ENCODE measurements around the gene BIRC2.
"Not testable (repeated sequence)": the region's sequence is repeated elsewhere in the genome, so short reads cannot be mapped to it uniquely, and the experiment has no call there.

Gene BIRC2

GRCh38 chr11:102323542-102324251 lies 23.3 kb upstream of the BIRC2 start:
- DNase-seq (ENCODE audit: low spot score): no peak

DNA sequence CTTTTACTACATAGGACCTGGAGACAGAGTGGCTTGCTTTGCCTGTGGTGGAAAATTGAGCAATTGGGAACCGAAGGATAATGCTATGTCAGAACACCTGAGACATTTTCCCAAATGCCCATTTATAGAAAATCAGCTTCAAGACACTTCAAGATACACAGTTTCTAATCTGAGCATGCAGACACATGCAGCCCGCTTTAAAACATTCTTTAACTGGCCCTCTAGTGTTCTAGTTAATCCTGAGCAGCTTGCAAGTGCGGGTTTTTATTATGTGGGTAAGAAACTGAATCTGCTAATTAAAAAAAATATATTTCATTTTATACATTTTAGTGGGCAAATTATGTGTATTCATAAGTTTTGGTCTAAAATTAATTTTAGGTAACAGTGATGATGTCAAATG lies 21.9 kb upstream of the BIRC2 start:
- DNase-seq (ENCODE audit: low spot score): no peak

DNA sequence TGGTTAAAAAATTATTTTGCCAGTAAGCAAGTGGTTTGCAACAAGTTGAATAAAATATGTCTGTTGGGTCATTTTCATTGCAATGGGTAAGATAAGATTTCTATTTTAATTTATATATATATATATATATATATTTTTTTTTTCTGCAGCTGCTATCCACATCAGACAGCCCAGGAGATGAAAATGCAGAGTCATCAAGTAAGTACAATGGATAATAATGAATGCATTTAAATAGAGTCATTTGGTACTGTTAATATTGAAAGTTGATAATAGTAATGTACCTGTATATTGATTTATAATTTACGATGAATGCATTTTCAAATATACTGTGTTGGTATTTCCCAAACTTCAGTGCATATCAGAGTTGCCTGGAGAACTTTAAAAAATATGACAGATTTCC lies 18.3 kb upstream of the BIRC2 start:
- DNase-seq (ENCODE audit: low spot score): no peak

- no peak for DNase-seq (ENCODE audit: low spot score)
These were observed 16.8 kb upstream of the BIRC2 start for GRCh38 chr11:102330231-102330630.

- DNase-seq (ENCODE audit: low spot score): no peak
These were observed 15.7 kb upstream of the BIRC2 start for GRCh38 chr11:102331341-102331740.

DNA sequence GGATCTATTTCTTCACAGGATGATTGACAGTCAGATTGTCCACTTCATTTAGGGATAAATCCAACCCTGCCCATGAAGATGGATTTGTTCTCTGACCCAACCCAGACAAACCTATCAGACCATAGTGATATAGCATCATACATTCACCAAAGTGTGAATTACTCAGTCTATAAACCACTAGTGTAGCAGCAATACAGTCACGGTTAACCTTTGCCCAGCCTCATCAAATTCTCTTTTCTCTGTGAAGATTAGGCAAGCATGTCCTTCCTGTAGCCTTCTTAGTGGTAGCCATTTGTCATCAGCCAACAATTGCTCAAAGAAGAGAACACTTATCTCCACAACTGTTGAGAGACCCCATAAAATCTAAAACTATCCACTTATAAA lies 14.4 kb upstream of the BIRC2 start:
- no peak for DNase-seq (ENCODE audit: low spot score)

DNA sequence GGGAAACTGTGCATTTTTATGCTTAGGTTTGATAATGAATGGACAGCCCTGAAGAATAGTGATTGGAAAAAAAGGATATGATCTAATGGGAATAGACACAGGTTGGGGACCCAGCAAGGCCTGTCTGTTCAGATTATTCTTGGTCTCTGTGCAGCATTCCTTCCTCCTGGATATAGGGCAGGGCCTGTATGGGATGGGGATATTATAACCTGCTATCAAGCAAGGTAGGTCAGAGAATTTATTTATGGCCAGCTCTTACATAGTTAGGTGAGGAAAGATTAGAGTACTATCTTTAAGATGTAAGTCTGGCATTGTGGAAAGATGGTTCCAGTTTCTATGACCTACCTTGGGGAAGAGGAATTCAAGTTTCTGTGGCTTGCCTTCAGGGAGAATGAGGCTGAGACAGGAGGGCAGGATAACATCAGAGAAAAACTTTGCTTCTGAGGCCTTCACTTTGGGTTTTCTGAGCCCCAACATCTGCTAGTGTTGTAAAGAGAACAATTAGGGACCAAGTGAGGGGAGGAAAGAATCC lies 8.5 kb upstream of the BIRC2 start:
- no peak for DNase-seq (ENCODE audit: low spot score)

DNA sequence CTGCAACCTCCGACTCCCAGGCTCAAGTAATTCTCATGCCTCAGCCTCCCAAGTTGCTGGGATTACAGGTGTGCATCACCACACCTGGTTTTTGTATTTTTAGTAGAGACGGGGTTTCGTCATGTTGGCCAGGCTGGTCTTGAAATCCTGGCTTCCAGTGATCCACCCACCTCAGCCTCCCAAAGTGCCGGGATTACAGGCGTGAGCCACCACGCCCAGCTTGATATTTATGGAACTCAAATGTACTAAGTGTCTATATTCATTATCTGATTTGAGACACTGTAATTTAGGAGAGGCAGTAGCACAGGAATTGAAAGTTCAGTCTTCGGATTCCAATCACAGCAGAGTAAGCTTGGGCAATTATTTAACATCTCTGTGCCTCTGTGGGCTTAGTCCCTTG lies 5.7 kb upstream of the BIRC2 start:
- DNase-seq (ENCODE audit: low spot score): not testable (repeated sequence)

DNA sequence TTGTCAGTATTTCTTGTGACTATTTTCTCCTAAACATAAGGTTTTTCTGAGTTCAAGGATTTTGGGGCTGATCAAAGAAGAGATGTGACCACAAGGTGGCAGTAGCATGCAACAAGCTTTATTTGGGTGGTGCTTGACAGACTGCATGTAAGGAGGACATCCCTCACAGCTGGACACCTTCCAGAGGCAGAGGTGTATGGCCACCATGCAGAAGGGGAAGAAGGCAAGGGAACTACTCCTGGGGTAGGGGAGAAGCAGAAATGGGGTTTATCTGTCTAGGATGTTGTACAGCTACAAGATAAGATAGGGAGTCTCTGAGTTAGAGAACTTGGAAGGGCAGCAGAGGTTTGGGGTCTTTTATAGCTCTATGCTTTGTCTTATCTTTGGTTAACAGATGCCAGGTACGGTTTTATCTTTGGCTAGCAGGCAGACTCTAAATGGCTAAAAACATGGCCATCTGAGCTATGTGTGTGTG lies 5.1 kb upstream of the BIRC2 start:
- peak; percentile 75 for DNase-seq (ENCODE audit: low spot score)

DNA sequence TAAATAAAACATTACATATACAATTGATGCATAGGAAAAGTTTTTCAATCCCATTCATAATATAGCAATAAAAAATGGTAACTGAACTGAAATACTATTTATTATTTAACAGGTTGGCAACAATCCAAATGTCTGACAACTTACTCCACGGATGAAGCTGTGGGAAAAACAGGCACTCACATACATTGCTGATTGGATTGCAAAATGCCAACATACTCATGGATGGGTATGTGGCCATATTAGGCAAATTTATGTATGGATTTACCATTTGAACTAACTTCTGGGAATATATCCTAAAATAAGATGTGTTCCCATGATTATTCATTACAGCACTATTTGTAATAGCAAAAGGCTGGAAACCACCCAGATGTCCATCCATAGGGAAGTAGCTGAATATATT lies 3.2 kb upstream of the BIRC2 start:
- no peak for DNase-seq (ENCODE audit: low spot score)

- DNase-seq (ENCODE audit: low spot score): peak; percentile 78
These were observed 1.1 kb upstream of the BIRC2 start for GRCh38 chr11:102345904-102346303.

- DNase-seq (ENCODE audit: low spot score): no peak
These were observed 612 bp upstream of the BIRC2 start for GRCh38 chr11:102346456-102346747.

DNA sequence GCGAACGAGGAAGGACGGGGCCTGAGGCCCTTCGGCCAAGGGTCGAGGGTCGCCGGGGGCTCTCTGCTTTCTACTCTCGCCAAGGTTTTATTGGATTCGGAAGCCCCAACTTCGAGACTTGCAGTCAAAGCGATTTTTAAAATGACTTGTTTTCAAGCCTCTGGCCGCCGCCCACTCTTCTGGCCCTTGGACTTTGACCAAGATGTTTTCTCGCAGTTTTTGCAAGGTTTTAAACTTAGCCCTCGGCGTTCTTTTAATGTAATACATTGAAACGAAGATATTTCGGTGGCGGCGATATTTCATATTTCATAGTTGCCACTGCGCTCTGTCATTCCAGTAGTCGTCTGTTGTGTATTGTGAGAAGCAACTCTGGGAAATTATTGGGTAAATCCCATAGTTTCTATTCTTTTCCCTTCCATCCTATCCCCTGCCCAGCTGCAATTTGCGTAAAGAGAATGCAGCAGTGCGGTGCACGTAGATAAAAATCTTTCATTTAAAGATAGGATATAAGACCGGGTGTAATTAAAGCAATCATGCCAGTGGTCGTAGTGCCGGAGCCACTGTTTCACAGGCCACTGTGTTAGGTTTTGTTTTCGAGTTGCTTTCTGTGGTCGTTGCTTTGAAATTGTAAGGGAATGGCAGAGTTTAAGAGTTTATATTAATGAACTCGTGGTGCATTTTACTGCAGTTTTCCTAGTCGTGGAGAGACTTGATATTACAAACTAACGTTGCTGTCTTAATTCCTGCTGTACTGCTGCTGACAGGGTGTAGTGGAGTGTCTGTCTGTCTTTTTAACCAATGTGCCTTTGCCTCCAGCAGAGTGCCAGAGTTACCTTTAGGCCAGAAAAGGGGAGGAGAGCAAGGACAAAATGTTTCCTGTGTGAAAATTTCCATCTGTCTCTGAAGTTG lies 702 bp downstream of the BIRC2 start:
- DNase-seq (ENCODE audit: low spot score): no peak

- DNase-seq (ENCODE audit: low spot score): no peak
These were observed 10.1 kb downstream of the BIRC2 start for GRCh38 chr11:102357116-102357515.

GRCh38 chr11:102359372-102359771 lies 12.4 kb downstream of the BIRC2 start:
- no peak for DNase-seq (ENCODE audit: low spot score)

DNA sequence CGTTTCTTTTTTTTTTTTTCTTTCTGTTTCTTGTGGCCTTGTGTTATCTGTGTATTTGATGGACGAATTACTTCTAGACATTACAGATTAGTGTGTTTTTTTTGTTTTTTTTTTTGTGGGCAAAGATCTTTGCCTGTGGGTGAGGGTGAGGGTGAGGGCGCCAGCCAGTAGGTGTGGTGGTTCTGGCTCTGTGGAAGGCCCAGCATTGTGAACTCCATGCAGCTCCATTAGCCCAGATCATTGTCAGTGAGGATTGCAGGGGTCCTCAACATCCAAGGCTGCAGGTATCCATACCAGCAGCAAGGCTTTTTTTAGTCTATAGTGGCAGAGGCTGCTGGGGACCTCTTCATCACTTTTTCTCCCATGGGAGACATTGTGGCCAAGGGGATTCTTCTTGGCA lies 13.7 kb downstream of the BIRC2 start:
- no peak for DNase-seq (ENCODE audit: low spot score)

DNA sequence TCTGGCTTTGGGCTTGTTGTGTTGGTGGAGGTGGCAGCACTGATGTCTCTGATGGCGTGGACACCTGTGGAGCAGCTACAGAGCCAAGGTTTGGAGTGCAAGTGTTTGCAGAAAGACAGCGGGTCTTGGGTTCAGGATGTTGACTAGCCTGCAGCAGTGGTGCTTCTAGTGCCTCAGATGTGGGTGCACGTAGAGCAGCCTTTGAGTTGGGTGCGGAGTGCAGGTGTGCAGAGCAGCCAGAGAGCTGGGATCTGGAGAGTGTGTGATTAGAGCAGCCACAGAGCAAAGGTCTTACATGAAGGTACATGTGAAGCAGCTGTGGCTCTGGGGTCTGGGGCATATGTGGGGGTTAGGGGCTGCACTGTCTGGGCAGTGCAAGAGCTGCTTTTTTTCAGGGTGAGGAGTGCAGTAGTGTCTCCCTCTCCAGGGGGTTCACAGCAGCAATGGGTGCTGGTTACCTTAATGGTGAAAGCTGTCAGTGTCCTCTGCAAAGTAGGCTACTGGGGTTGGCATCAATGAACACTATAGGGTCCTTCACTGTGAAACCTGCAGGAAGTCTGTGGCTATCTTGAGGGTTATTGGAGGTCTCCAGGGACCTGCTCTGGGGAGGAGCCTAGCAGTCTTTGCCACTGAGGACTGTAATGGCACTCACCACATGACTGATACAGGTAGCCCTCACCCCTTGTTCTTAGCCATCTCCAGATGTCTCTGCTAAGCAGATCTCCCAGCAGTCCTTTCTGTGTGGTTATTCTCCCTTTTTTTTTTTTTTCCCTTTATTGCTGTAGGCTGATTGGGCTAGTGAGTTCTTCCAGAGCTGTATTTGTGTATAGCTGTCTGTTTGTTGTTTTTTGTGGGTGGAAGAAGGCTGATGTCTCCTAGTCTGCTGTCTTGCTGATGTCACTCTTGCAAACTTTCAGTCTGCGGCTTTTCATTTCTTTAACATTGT lies 14.3 kb downstream of the BIRC2 start:
- no peak for DNase-seq (ENCODE audit: low spot score)

- no peak for DNase-seq (ENCODE audit: low spot score)
These were observed 18.0 kb downstream of the BIRC2 start for GRCh38 chr11:102364991-102365390.

- no peak for DNase-seq (ENCODE audit: low spot score)
These were observed 20.4 kb downstream of the BIRC2 start for GRCh38 chr11:102367364-102367763.

GRCh38 chr11:102368472-102368871 lies 21.5 kb downstream of the BIRC2 start:
- DNase-seq (ENCODE audit: low spot score): no peak

DNA sequence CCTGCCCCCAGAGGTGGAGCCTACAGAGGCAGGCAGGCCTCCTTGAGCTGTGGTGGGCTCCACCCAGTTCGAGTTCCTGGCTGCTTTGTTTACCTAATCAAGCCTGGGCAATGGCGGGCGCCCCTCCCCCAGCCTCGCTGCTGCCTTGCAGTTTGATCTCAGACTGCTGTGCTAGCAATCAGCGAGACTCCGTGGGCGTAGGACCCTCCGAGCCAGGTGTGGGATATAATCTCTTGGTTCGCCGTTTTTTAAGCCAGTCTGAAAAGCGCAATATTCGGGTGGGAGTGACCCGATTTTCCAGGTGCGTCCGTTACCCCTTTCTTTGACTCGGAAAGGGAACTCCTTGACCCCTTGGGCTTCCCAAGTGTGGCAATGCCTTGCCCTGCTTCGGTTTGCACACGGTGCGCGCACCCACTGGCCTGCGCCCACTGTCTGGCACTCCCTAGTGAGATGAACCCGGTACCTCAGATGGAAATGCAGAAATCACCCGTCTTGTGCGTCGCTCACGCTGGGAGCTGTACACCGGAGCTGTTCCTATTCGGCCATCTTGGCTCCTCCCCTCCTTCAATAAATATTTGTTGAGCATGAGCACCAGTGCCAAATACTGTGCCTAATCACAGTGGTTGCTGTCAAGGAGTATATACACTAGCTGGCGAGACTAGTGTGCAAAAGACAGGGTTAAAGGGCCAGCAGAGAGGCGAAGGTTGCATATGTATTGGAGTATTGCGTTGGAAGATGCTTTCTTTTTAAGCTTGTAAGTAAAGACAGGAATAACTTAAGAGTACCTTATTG lies 27.8 kb downstream of the BIRC2 start:
- not testable (repeated sequence) for DNase-seq (ENCODE audit: low spot score)

All from COLO829 (cell line).